Endothelial cell of umbilical vein (primary cell): ENCODE results near the gene GCNT1. TPM values are rescaled to one million over a fixed set of nuclear protein-coding genes. Genes with fewer than 3 reads are reported as not detected.

ENCODE experiments used
- BruUV-seq: library from RNA; stranded (reverse); fragments of 400-500 nt; replicated peaks from 2 replicates; lab custom pipeline; 2021; lab: Mats Ljungman, UMichigan
- CTCF ChIA-PET: fragments of 300-600, 350-600 bp; sonication (Branson Sonifier 250); formaldehyde crosslinking; loops from one replicate; lab custom pipeline; 2021; ENCODE audit warnings: antibody characterized with exemption, inconsistent platforms; lab: Charles Lee
- POLR2A ChIA-PET: fragments of 300-600, 350-600 bp; sonication (Branson Sonifier 250); formaldehyde crosslinking; loops from one replicate; lab custom pipeline; 2021; ENCODE audit warnings: antibody characterized with exemption, inconsistent platforms; lab: Charles Lee
- DNase-seq: peaks from one replicate; pipeline ENCODE4 v3.0.0-alpha.2; 2011; ENCODE audit warnings: low read depth, low spot score
- FAIRE-seq: peaks from 2 replicates; lab custom pipeline; 2011; peaks lifted over from hg19 to GRCh38; lab: Jason Lieb, UNC
- H2AFZ ChIP-seq: 2 replicates; pipeline ENCODE4 v1.6.0; 2012; ENCODE audit warnings: low read depth, low read length, control low read depth, inconsistent platforms
- H3K27ac ChIP-seq: 2 replicates; pipeline ENCODE4 v1.5.1; 2011; ENCODE audit warnings: low read depth, mild to moderate bottlenecking, control low read depth, low read length, moderate library complexity; ENCODE audit not compliant: insufficient read depth
- H3K27me3 ChIP-seq, 2 experiments: 2 replicates each; pipeline versions ENCODE4 v1.6.0 to v1.6.1; 2011; ENCODE audit warnings: low read length in 2 of 2, mixed read lengths in 1 of 2; ENCODE audit not compliant: control insufficient read depth in 2 of 2, insufficient read depth in 2 of 2
- H3K36me3 ChIP-seq, 2 experiments: 2 replicates in 1 of 2; 3 replicates in 1 of 2; pipeline ENCODE4 v1.5.1; 2011; ENCODE audit warnings: low read length in 2 of 2, mild to moderate bottlenecking in 1 of 2, moderate library complexity in 1 of 2; ENCODE audit not compliant: control insufficient read depth in 2 of 2, insufficient read depth in 2 of 2; ENCODE audit errors: extremely low read depth in 1 of 2
- H3K4me1 ChIP-seq: 3 replicates; pipeline ENCODE4 v1.5.1; 2011; ENCODE audit warnings: mild to moderate bottlenecking, low read length; ENCODE audit not compliant: control insufficient read depth, insufficient read depth; ENCODE audit errors: extremely low read depth
- H3K4me2 ChIP-seq: 2 replicates; pipeline ENCODE4 v1.6.1; 2011; ENCODE audit warnings: low read length, control low read depth, mixed read lengths; ENCODE audit not compliant: insufficient read depth
- H3K4me3 ChIP-seq, 3 experiments: fragments of 200-600 bp in 1 of 3; sonication (generic), shearing (Covaris generic) in 1 of 3; replicated peaks in 1 of 3; 2 replicates each; pipeline ENCODE4 v1.5.1; 2011 to 2016; ENCODE audit warnings: control low read depth in 3 of 3, low read length in 3 of 3, mild to moderate bottlenecking in 2 of 3, inconsistent platforms in 1 of 3, low read depth in 1 of 3, moderate library complexity in 1 of 3; ENCODE audit not compliant: insufficient read depth in 1 of 3
- H3K79me2 ChIP-seq: 2 replicates; pipeline ENCODE4 v1.6.0; 2012; ENCODE audit warnings: low read length, inconsistent platforms; ENCODE audit not compliant: control insufficient read depth, insufficient read depth
- H3K9ac ChIP-seq: replicated peaks from 2 replicates; pipeline ENCODE3; 2011; ENCODE audit warnings: low read length, control low read depth; ENCODE audit not compliant: insufficient read depth; ENCODE audit errors: extremely low read depth
- H3K9me1 ChIP-seq: replicated peaks from 3 replicates; pipeline ENCODE4 v1.6.0; 2011; ENCODE audit warnings: mild to moderate bottlenecking, low read length; ENCODE audit not compliant: control insufficient read depth, insufficient read depth; ENCODE audit errors: extremely low read depth
- H3K9me3 ChIP-seq: replicated peaks from 2 replicates; pipeline ENCODE4 v1.5.1; 2012; ENCODE audit warnings: low read length, inconsistent platforms; ENCODE audit not compliant: control insufficient read depth, insufficient read depth
- H4K20me1 ChIP-seq: replicated peaks from 2 replicates; pipeline ENCODE3; 2011; ENCODE audit warnings: mild to moderate bottlenecking, low read length; ENCODE audit not compliant: control insufficient read depth, insufficient read depth; ENCODE audit errors: extremely low read depth
- CTCF ChIP-seq, 2 donors: IDR thresholded peaks; 1 replicate in 1 of 2; 2 replicates in 1 of 2; pipeline ENCODE4 v1.5.1; 2011; ENCODE audit warnings: low read length in 2 of 2, mild to moderate bottlenecking in 2 of 2, moderate library complexity in 2 of 2, control low read depth in 1 of 2, inconsistent platforms in 1 of 2, low read depth in 1 of 2; ENCODE audit not compliant: insufficient read depth in 1 of 2; ENCODE audit errors: extremely low read depth in 1 of 2
- EZH2 ChIP-seq: IDR thresholded peaks from 2 replicates; pipeline ENCODE4 v1.6.1; 2012; ENCODE audit warnings: borderline replicate concordance, low read depth, mild to moderate bottlenecking, moderate library complexity, low read length, inconsistent platforms; ENCODE audit not compliant: severe bottlenecking
- FOS ChIP-seq: IDR thresholded peaks from 2 replicates; pipeline ENCODE4 v1.6.1; 2011; ENCODE audit warnings: mild to moderate bottlenecking, low read length, moderate library complexity, borderline replicate concordance; ENCODE audit not compliant: insufficient read depth
- GATA2 ChIP-seq: IDR thresholded peaks from 2 replicates; pipeline ENCODE4 v1.7.0; 2011; ENCODE audit warnings: low read depth, mild to moderate bottlenecking, moderate library complexity, mixed read lengths, low read length; ENCODE audit not compliant: insufficient read length, insufficient read depth
- JUN ChIP-seq: IDR thresholded peaks from 2 replicates; pipeline ENCODE4 v1.6.1; 2011; ENCODE audit warnings: borderline replicate concordance, low read depth; ENCODE audit not compliant: insufficient read length, insufficient read depth
- MAX ChIP-seq: IDR thresholded peaks from 2 replicates; pipeline ENCODE4 v1.6.1; 2011; ENCODE audit not compliant: insufficient read depth, insufficient read length
- MYC ChIP-seq: IDR thresholded peaks from one replicate; pipeline ENCODE4 v1.6.1; 2011; ENCODE audit warnings: mild to moderate bottlenecking, low read depth, low read length
- POLR2A ChIP-seq: IDR thresholded peaks from 2 replicates; pipeline ENCODE4 v1.6.1; 2012; ENCODE audit warnings: low read depth, mild to moderate bottlenecking, control low read depth, low read length
- POLR2AphosphoS5 ChIP-seq: IDR thresholded peaks from 2 replicates; pipeline ENCODE4 v1.6.1; 2012; ENCODE audit warnings: low read depth, mild to moderate bottlenecking, control low read depth, low read length, moderate library complexity; ENCODE audit not compliant: insufficient read depth
- dilution Hi-C: fragments of 300-500 bp; cut with MboI; formaldehyde crosslinking; loops from one replicate; pipeline ENCODE4 v1.15.0; 2019; ENCODE audit warnings: low sequenced_read_pairs; ENCODE audit not compliant: extremely low pct_ligation_motif_present
- intact Hi-C: fragments of 100-400 bp; cut with micrococcal nuclease; formaldehyde crosslinking; loops from one replicate; pipeline ENCODE4 v1.10.0; 2022
- polyA plus RNA-seq, 4 experiments: library from polyadenylated mRNA; depleted of rRNA in 3 of 4; stranded (reverse) in 3 of 4; unstranded in 1 of 4; fragments of >200 nt; gene quantifications; 2 replicates each; pipeline versions ENCODE4 v1.2.1 to v1.2.3, GENCODE V29; 2011 to 2012; ENCODE audit warnings: missing spikeins in 1 of 4
- total RNA-seq: library from RNA; stranded (reverse); gene quantifications from 2 replicates; pipeline ENCODE4 v1.2.3, GENCODE V29; 2021

GCNT1 gene
- total and polyA plus RNA-seq, 2 donors (not counting 3 experiments of a cell fraction or from before 2014, with no cell fraction given), result 18.1 to 30.9 TPM

- dilution Hi-C loops, result no loop called here
- Histone ChIP-seq H2AFZ (no peak overlapping the region), H3K27me3 (no peaks in the 10 kb centered on the region), H3K4me1 (peaks cover 15% of the 10 kb centered on the region), H3K27ac (no peak overlapping the region), H4K20me1 (no peaks in the 10 kb centered on the region), H3K79me2 (no peaks in the 10 kb centered on the region), H3K9me3 (no peaks in the 10 kb centered on the region), H3K4me2 (no peak overlapping the region), H3K9ac (no peak overlapping the region), H3K4me3 (no peak overlapping the region), H3K36me3 (no peaks in the 10 kb centered on the region), H3K9me1 (no peaks in the 10 kb centered on the region)
- POLR2A ChIA-PET, result no interaction called here
- intact Hi-C loops, result loop anchor here (10.0 kb wide), 1 partner anchor 560 kb away; the partner anchor contains the start of gene FOXB2
- TF ChIP-seq JUN (no peak), CTCF (IDR thresholded peaks at IDR 0.05; ENCODE audit: extremely low read depth in 1 of 2, insufficient read depth in 1 of 2, low read depth in 1 of 2, low read length in 2 of 2) (no peak), EZH2 (no peak), MAX (no peak), FOS (no peak), POLR2A (no peak), GATA2 (no peak), POLR2AphosphoS5 (no peak), MYC (no peak)
- CTCF ChIA-PET, result no interaction called here
- no peak for FAIRE-seq
- no peak for DNase-seq
- no TSS peak for BruUV-seq
Measured at GRCh38 chr9:76454311-76454710, 4.7 kb upstream of the GCNT1 start.
